Suprapubic skin (tissue), 4 donors: Measurements from ENCODE around the gene EIF4A3. TPM values are rescaled to one million over a fixed set of nuclear protein-coding genes. Genes with fewer than 3 reads are reported as not detected.

Experiments used
- DNase-seq, 2 donors: peaks; one replicate each; pipeline ENCODE4 v3.0.0-alpha.2; 2019; ENCODE audit warnings: low spot score in 2 of 2
- H3K27ac ChIP-seq: fragments of 200-600 bp; sonication (generic); one replicate; pipeline ENCODE4 v1.5.1; 2019
- H3K27me3 ChIP-seq: fragments of 200-600 bp; sonication (generic); one replicate; pipeline ENCODE4 v1.5.1; 2019
- H3K36me3 ChIP-seq: fragments of 200-600 bp; sonication (generic); one replicate; pipeline ENCODE4 v1.5.1; 2019
- H3K4me1 ChIP-seq: fragments of 200-600 bp; sonication (generic); one replicate; pipeline ENCODE4 v1.5.1; 2019
- H3K4me3 ChIP-seq: fragments of 200-600 bp; sonication (generic); one replicate; pipeline ENCODE4 v1.5.1; 2019; ENCODE audit warnings: mild to moderate bottlenecking
- H3K9me3 ChIP-seq: fragments of 200-600 bp; sonication (generic); one replicate; pipeline ENCODE4 v1.5.1; 2019
- CTCF ChIP-seq, 2 donors: fragments of 200-600 bp in 1 of 2; fragments of 450-650 bp in 1 of 2; sonication (generic) in 1 of 2; IDR thresholded peaks; one replicate each; pipeline ENCODE4 v1.5.1; 2016 to 2019; ENCODE audit warnings: antibody characterized with exemption in 2 of 2, mild to moderate bottlenecking in 1 of 2, moderate library complexity in 1 of 2
- EP300 ChIP-seq: sonication (generic); formaldehyde crosslinking; IDR thresholded peaks from one replicate; pipeline ENCODE4 v1.6.1; 2017; ENCODE audit warnings: antibody characterized with exemption
- POLR2A ChIP-seq, 2 donors: fragments of 450-650 bp; IDR thresholded peaks; one replicate each; pipeline ENCODE4 v1.6.1; 2017; ENCODE audit warnings: antibody characterized with exemption in 2 of 2, mild to moderate bottlenecking in 2 of 2, moderate library complexity in 2 of 2
- POLR2AphosphoS5 ChIP-seq, 3 donors: sonication (generic); formaldehyde crosslinking; IDR thresholded peaks; one replicate each; pipeline ENCODE4 v1.6.1; 2017; ENCODE audit warnings: antibody characterized with exemption in 3 of 3
- WGBS: methylation state at CpG from one replicate; pipeline ENCODE4 v1.1.5; 2018; 5-methylcytosine and 5-hydroxymethylcytosine counted together
- total RNA-seq, 4 donors: library from RNA; depleted of rRNA; stranded (reverse); fragments of >200 nt; gene quantifications; one replicate each; pipeline ENCODE4 v1.1.0, GENCODE V29; 2016

Gene EIF4A3
- total RNA-seq, 4 donors from 2014 or later = 59.8 to 69.2 (median 65.7) TPM

GRCh38 chr17:80106176-80106575 is 40.8 kb downstream of the EIF4A3 start:
- Histone ChIP-seq H3K9me3 (no peaks in the 10 kb centered on the region), H3K4me1 (peaks cover 46% of the 10 kb centered on the region), H3K27ac (no peak overlapping the region), H3K27me3 (no peaks in the 10 kb centered on the region), H3K36me3 (peaks cover 15% of the 10 kb centered on the region), H3K4me3 (no peak overlapping the region)
- 62% methylated on average over 10 of the region's 10 CpGs for WGBS
- DNase-seq = peak in 1 of 2 donors; percentile 57
- TF ChIP-seq EP300 (no peak), POLR2AphosphoS5 (IDR thresholded peaks at IDR 0.05) (no peak), CTCF (IDR thresholded peaks at IDR 0.05) (no peak), POLR2A (IDR thresholded peaks at IDR 0.05) (no peak)

- Histone ChIP-seq H3K27ac (no peak overlapping the region), H3K4me3 (no peak overlapping the region), H3K36me3 (peaks cover 15% of the 10 kb centered on the region), H3K27me3 (no peaks in the 10 kb centered on the region), H3K9me3 (no peaks in the 10 kb centered on the region), H3K4me1 (peaks cover 49% of the 10 kb centered on the region)
- DNase-seq = peak in 1 of 2 donors; percentile 78
- TF ChIP-seq POLR2AphosphoS5 (IDR thresholded peaks at IDR 0.05) (no peak), EP300 (no peak), CTCF (IDR thresholded peaks at IDR 0.05) (no peak), POLR2A (IDR thresholded peaks at IDR 0.05) (no peak)
- 43% methylated on average over 28 of the region's 29 CpGs for WGBS
Observed at GRCh38 chr17:80105762-80106161, 41.2 kb downstream of the EIF4A3 start.

GRCh38 chr17:80104956-80105375 is 42.0 kb downstream of the EIF4A3 start:
- peaks cover 10% of the 10 kb centered on the region for H3K36me3 ChIP-seq

GRCh38 chr17:80104321-80104955 is 42.5 kb downstream of the EIF4A3 start:
- peaks cover 46% of the 10 kb centered on the region for H3K4me1 ChIP-seq
- DNase-seq = peak in 1 of 2 donors; percentile 62
- WGBS = 59% methylated on average over 26 of the region's 26 CpGs

More at GRCh38 chr17:80104956-80105375, 42.0 kb downstream of the EIF4A3 start:
- Histone ChIP-seq H3K4me1 (peaks cover 49% of the 10 kb centered on the region), H3K27ac (no peak overlapping the region), H3K27me3 (no peaks in the 10 kb centered on the region), H3K9me3 (no peaks in the 10 kb centered on the region), H3K4me3 (no peak overlapping the region)
- peak in 1 of 2 donors; percentile 62 for DNase-seq
- 90% methylated on average over 13 of the region's 18 CpGs for WGBS
- no peak for TF ChIP-seq EP300
- TF ChIP-seq CTCF (IDR thresholded peaks at IDR 0.05) = no peak
- no peak for TF ChIP-seq POLR2AphosphoS5 (IDR thresholded peaks at IDR 0.05)
- TF ChIP-seq POLR2A (IDR thresholded peaks at IDR 0.05) = no peak

More at GRCh38 chr17:80104321-80104955, 42.5 kb downstream of the EIF4A3 start:
- no peaks in the 10 kb centered on the region for H3K9me3 ChIP-seq
- peaks cover 8% of the 10 kb centered on the region for H3K36me3 ChIP-seq
- no peaks in the 10 kb centered on the region for H3K27me3 ChIP-seq
- no peak overlapping the region for H3K4me3 ChIP-seq
- TF ChIP-seq EP300 (no peak), POLR2A (IDR thresholded peaks at IDR 0.05) (no peak), CTCF (IDR thresholded peaks at IDR 0.05) (no peak), POLR2AphosphoS5 (IDR thresholded peaks at IDR 0.05) (no peak)
- H3K27ac ChIP-seq = no peak overlapping the region
